Glutamatergic neuron (in vitro differentiated cells): ENCODE measurements around the gene IKZF2. TPM values are rescaled to one million over a fixed set of nuclear protein-coding genes. Genes with fewer than 3 reads are reported as not detected.

ENCODE experiments used
- DNase-seq: peaks from one replicate; pipeline ENCODE4 v3.0.0; 2022
- H3K27ac Mint-ChIP-seq: one replicate; pipeline ENCODE4 v1.8.0; 2020; ENCODE audit warnings: mild to moderate bottlenecking, mixed read lengths, inconsistent platforms; ENCODE audit not compliant: unreplicated experiment
- H3K27me3 Mint-ChIP-seq: one replicate; pipeline ENCODE4 v1.8.0; 2020; ENCODE audit warnings: mild to moderate bottlenecking, moderate library complexity, mixed read lengths, inconsistent platforms; ENCODE audit not compliant: unreplicated experiment
- H3K36me3 Mint-ChIP-seq: one replicate; pipeline ENCODE4 v1.8.0; 2020; ENCODE audit warnings: mild to moderate bottlenecking, mixed read lengths, inconsistent platforms; ENCODE audit not compliant: unreplicated experiment
- H3K4me1 Mint-ChIP-seq: one replicate; pipeline ENCODE4 v1.8.0; 2020; ENCODE audit warnings: mild to moderate bottlenecking, low read depth, mixed read lengths, inconsistent platforms; ENCODE audit not compliant: unreplicated experiment
- H3K4me3 Mint-ChIP-seq: one replicate; pipeline ENCODE4 v1.8.0; 2020; ENCODE audit warnings: mild to moderate bottlenecking, mixed read lengths, inconsistent platforms; ENCODE audit not compliant: unreplicated experiment
- H3K9me3 Mint-ChIP-seq: one replicate; pipeline ENCODE4 v1.8.0; 2020; ENCODE audit warnings: mild to moderate bottlenecking, moderate library complexity, mixed read lengths, inconsistent platforms; ENCODE audit not compliant: unreplicated experiment
- total RNA-seq: library from RNA; stranded (reverse); fragmentation: NEBNext Ultra II Directional; extraction: Animal tissue kit (Norgen Biotek cat#: 25700); gene quantifications from one replicate; pipeline ENCODE4 v1.2.1, GENCODE V29; 2021; ENCODE audit not compliant: unreplicated experiment
- TF ChIP-seq, protein P1 (sequence below): fragments of 200-600 bp; sonication (generic); IDR thresholded peaks from one replicate; pipeline ENCODE4 v1.5.0; 2021; ENCODE audit not compliant: partially characterized antibody, unreplicated experiment

The IKZF2 gene
- total RNA-seq, 1 donor from 2014 or later = 1.8 TPM

DNA sequence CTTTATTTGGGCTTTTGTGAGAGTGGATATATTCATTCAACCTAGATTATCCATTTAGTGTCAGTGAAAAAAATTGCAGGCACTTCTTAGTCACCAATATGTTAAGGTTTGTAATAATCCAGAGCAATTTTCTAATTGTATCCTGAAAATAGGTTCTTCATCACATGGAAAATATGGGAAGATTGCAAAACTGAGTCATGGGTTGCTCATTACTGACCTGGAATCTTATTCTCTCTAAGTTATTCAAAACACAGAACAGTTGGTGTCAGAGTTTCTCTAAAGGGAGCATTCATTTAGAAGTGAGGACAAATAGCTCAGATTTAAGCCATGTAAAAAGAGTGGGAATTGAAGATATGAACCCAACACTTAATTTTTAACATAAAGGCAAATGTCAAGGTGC, 181.3 kb downstream of the IKZF2 start:
- Mint-ChIP-seq H3K27me3 (no peaks in the 10 kb centered on the region), H3K4me1 (no peaks in the 10 kb centered on the region), H3K36me3 (no peaks in the 10 kb centered on the region), H3K27ac (no peak overlapping the region), H3K9me3 (no peaks in the 10 kb centered on the region), H3K4me3 (no peak overlapping the region)
- DNase-seq = no peak
- TF ChIP-seq, protein P1, sequence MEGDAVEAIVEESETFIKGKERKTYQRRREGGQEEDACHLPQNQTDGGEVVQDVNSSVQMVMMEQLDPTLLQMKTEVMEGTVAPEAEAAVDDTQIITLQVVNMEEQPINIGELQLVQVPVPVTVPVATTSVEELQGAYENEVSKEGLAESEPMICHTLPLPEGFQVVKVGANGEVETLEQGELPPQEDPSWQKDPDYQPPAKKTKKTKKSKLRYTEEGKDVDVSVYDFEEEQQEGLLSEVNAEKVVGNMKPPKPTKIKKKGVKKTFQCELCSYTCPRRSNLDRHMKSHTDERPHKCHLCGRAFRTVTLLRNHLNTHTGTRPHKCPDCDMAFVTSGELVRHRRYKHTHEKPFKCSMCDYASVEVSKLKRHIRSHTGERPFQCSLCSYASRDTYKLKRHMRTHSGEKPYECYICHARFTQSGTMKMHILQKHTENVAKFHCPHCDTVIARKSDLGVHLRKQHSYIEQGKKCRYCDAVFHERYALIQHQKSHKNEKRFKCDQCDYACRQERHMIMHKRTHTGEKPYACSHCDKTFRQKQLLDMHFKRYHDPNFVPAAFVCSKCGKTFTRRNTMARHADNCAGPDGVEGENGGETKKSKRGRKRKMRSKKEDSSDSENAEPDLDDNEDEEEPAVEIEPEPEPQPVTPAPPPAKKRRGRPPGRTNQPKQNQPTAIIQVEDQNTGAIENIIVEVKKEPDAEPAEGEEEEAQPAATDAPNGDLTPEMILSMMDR = no peak

DNA sequence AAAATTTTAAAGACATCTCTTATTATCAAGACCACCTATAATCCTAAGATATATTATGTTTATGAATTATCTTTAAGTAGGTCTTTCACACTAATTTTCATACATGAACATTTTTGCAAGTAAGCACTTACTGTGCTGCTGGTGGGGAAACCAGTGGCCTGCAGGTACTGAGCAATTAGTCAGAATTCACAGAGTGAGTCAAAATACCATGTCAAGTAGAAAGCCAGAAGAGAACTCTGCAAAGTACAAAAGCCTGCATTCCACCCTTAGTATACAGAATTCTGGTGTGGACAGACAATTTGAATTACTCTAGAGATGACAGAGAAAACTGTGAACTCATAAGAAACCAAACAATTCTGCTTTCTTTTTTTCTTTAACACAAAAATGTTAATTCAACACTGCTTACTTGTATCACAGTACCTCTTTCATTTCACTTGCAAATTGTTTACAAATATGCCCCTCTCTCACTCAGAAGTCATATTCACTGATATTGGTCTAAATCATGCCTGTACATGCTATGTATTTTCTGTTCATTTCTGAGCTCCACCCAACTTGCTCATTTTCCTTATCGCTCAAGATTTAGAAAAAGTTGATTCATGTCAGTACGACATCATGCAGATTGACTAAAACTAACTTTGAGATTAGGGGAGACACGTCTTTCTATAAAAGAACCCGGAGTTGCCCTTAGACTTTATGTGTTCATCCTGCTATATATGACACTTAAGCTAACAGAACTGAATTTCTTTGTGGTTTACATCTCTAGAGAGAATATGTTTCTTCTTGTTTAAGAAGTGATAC, 182.9 kb downstream of the IKZF2 start:
- Mint-ChIP-seq H3K36me3 (no peaks in the 10 kb centered on the region), H3K4me1 (no peaks in the 10 kb centered on the region)

DNA sequence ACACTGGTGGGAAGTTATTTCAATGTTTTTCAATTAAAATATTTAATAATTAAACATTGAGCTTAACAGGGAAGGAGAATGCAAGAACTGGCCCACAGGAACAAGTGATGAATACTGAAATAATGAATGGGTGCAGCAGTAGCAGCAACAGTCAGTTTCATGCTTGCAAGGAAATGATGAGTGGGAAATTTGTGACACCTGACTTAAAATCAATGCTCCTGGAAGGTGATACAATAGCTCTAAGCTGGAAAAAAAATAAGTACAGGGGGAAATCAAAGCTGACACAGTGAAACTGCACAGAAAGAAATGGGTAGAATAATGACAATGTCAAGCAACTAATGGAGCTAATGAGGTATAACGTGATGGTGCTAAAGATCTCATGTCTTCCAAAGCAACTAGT, 184.5 kb downstream of the IKZF2 start:
- no peak for DNase-seq
- Mint-ChIP-seq H3K27ac (no peak overlapping the region), H3K36me3 (no peaks in the 10 kb centered on the region), H3K4me3 (no peak overlapping the region), H3K27me3 (no peaks in the 10 kb centered on the region), H3K4me1 (no peaks in the 10 kb centered on the region), H3K9me3 (no peaks in the 10 kb centered on the region)
- TF ChIP-seq, protein P1 = no peak

More for the DNA sequence above, 182.9 kb downstream of the IKZF2 start:
- Mint-ChIP-seq H3K9me3 (no peaks in the 10 kb centered on the region), H3K4me3 (no peak overlapping the region), H3K27ac (no peak overlapping the region), H3K27me3 (no peaks in the 10 kb centered on the region)
- TF ChIP-seq, protein P1 = no peak
- DNase-seq = no peak

DNA sequence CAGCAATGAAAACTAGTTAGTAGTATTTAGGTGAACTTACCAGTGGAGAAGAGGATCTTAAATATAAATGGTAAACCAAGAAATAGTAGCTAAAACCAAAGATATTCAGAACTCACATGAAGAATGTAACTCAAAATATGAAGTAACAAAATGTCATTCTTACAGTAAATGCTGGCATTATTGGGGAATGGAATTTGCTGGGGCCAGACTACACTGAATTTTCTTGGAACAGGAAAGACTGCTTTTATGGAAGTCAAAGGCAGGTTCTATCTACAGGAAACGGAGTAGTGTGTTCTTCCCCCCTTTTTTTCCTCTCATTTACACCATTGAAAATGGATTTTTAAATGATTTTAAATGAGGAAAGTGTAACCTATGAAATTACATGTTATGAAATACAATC, 188.7 kb downstream of the IKZF2 start:
- Mint-ChIP-seq H3K4me1 (no peaks in the 10 kb centered on the region), H3K9me3 (no peaks in the 10 kb centered on the region), H3K36me3 (no peaks in the 10 kb centered on the region), H3K27ac (no peak overlapping the region), H3K27me3 (no peaks in the 10 kb centered on the region), H3K4me3 (no peak overlapping the region)
- no peak for DNase-seq
- TF ChIP-seq, protein P1 = no peak

DNA sequence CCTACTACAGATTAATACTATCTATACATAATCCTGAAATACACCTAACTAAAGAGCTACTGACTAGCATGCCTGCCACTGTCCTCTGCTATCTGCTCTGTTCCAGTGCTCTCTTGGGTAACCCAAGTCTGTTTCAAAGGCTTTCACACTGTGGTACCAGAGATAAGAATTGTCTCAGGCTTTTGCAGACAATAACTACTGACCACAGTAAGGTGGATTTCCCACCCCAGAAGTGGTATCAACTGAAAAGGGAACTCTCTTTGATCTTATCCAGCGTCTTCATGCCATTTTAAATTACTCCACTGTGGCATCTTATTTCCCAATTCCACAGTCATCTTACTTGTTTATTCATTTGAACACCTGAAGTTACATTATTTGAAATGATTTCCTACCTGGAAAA, 190.2 kb downstream of the IKZF2 start:
- H3K36me3 Mint-ChIP-seq = no peaks in the 10 kb centered on the region
- DNase-seq = no peak
- TF ChIP-seq, protein P1 = no peak
- H3K27ac Mint-ChIP-seq = no peak overlapping the region
- H3K4me3 Mint-ChIP-seq = no peak overlapping the region
- no peaks in the 10 kb centered on the region for H3K4me1 Mint-ChIP-seq
- H3K27me3 Mint-ChIP-seq = no peaks in the 10 kb centered on the region
- H3K9me3 Mint-ChIP-seq = no peaks in the 10 kb centered on the region
